ENCODE data around the gene SSR2.

The SSR2 gene

GRCh38 chr1:156033011-156033410, 12.3 kb upstream of the SSR2 start:
- DNase-seq (ENCODE audit: low read depth): no peak
- H3K27me3 ChIP-seq (replicated peaks; ENCODE audit: control insufficient read depth, insufficient read depth, low read length): no peaks in the 10 kb centered on the region
- no peaks in the 10 kb centered on the region for H3K9me3 ChIP-seq (ENCODE audit: control insufficient read depth, low read length)
- H3K9ac ChIP-seq (ENCODE audit: low read length): no peak overlapping the region
- H3K36me3 ChIP-seq (ENCODE audit: control insufficient read depth, insufficient read depth, low read length, severe bottlenecking): peaks cover 6% of the 10 kb centered on the region
- H3K4me1 ChIP-seq (ENCODE audit: control insufficient read depth, insufficient read depth, low read length): no peaks in the 10 kb centered on the region
- H3K4me3 ChIP-seq (ENCODE audit: low read length): no peak overlapping the region

DNA sequence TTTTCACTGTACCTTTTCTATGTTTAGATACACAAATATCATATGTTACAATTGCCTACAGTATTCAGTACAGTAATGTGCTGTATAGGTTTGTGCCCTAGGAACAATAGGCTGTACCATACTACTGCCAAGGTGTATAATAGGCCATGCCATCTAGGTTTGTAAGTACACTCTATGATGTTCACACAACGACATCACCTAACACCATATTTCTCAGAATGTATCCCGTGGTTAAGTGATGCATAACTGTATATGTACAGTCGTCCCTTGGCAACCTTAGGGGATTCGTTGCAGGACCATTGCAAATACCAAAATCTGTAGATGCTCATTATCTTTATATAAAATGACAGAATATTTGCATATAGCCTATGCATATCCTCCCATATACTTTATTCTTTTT, 5.8 kb upstream of the SSR2 start:
- DNase-seq (ENCODE audit: low read depth): no peak
- H3K9ac ChIP-seq (ENCODE audit: low read length): no peak overlapping the region
- H3K27me3 ChIP-seq (replicated peaks; ENCODE audit: control insufficient read depth, insufficient read depth, low read length): no peaks in the 10 kb centered on the region
- H3K36me3 ChIP-seq (ENCODE audit: control insufficient read depth, insufficient read depth, low read length, severe bottlenecking): no peaks in the 10 kb centered on the region
- H3K9me3 ChIP-seq (ENCODE audit: control insufficient read depth, low read length): no peaks in the 10 kb centered on the region
- H3K4me3 ChIP-seq (ENCODE audit: low read length): no peak overlapping the region
- H3K4me1 ChIP-seq (ENCODE audit: control insufficient read depth, insufficient read depth, low read length): no peaks in the 10 kb centered on the region

GRCh38 chr1:156025876-156026275, 5.1 kb upstream of the SSR2 start:
- Histone ChIP-seq H3K9me3 (ENCODE audit: control insufficient read depth, low read length) (no peaks in the 10 kb centered on the region), H3K36me3 (ENCODE audit: control insufficient read depth, insufficient read depth, low read length, severe bottlenecking) (no peaks in the 10 kb centered on the region), H3K27me3 (replicated peaks; ENCODE audit: control insufficient read depth, insufficient read depth, low read length) (no peaks in the 10 kb centered on the region), H3K4me3 (ENCODE audit: low read length) (no peak overlapping the region), H3K4me1 (ENCODE audit: control insufficient read depth, insufficient read depth, low read length) (no peaks in the 10 kb centered on the region), H3K9ac (ENCODE audit: low read length) (no peak overlapping the region)
- peak; percentile 61 for DNase-seq (ENCODE audit: low read depth)

GRCh38 chr1:156024801-156025200, 4.0 kb upstream of the SSR2 start:
- H3K36me3 ChIP-seq (ENCODE audit: control insufficient read depth, insufficient read depth, low read length, severe bottlenecking): no peaks in the 10 kb centered on the region
- H3K4me1 ChIP-seq (ENCODE audit: control insufficient read depth, insufficient read depth, low read length): peaks cover 2% of the 10 kb centered on the region
- no peaks in the 10 kb centered on the region for H3K27me3 ChIP-seq (replicated peaks; ENCODE audit: control insufficient read depth, insufficient read depth, low read length)
- H3K4me3 ChIP-seq (ENCODE audit: low read length): no peak overlapping the region
- H3K9ac ChIP-seq (ENCODE audit: low read length): no peak overlapping the region
- H3K9me3 ChIP-seq (ENCODE audit: control insufficient read depth, low read length): no peaks in the 10 kb centered on the region
- no peak for DNase-seq (ENCODE audit: low read depth)

- no peak overlapping the region for H3K4me3 ChIP-seq (ENCODE audit: low read length)
- H3K4me1 ChIP-seq (ENCODE audit: control insufficient read depth, insufficient read depth, low read length): peaks cover 11% of the 10 kb centered on the region
- H3K9me3 ChIP-seq (ENCODE audit: control insufficient read depth, low read length): no peaks in the 10 kb centered on the region
- no peak for DNase-seq (ENCODE audit: low read depth)
- no peak overlapping the region for H3K9ac ChIP-seq (ENCODE audit: low read length)
- no peaks in the 10 kb centered on the region for H3K27me3 ChIP-seq (replicated peaks; ENCODE audit: control insufficient read depth, insufficient read depth, low read length)
- H3K36me3 ChIP-seq (ENCODE audit: control insufficient read depth, insufficient read depth, low read length, severe bottlenecking): peaks cover 15% of the 10 kb centered on the region
Observed at GRCh38 chr1:156021954-156022353, 1.2 kb upstream of the SSR2 start.

DNA sequence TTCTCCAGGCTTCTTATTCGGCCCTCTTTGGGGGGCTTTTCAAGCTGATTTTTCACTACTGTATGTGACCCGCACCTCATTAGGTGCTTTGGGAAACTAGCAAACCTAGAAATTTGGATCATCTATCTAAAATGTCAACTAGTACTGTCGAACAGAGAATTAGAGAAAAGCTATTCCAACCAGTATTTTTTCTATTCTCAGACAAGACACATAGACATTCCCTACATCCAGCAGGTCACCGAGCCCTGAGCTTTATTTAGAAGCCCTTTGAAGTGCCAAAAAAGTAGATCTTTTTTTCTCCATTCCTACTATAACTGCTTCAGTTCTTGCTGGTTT, 310 bp upstream of the SSR2 start:
- Histone ChIP-seq H3K4me3 (ENCODE audit: low read length) (peak overlapping the region; percentile 89), H3K36me3 (ENCODE audit: control insufficient read depth, insufficient read depth, low read length, severe bottlenecking) (peaks cover 22% of the 10 kb centered on the region)

GRCh38 chr1:156019946-156020292, 832 bp downstream of the SSR2 start:
- Histone ChIP-seq H3K9me3 (ENCODE audit: control insufficient read depth, low read length) (no peaks in the 10 kb centered on the region), H3K27me3 (replicated peaks; ENCODE audit: control insufficient read depth, insufficient read depth, low read length) (no peaks in the 10 kb centered on the region), H3K9ac (ENCODE audit: low read length) (peak overlapping the region; percentile 84), H3K36me3 (ENCODE audit: control insufficient read depth, insufficient read depth, low read length, severe bottlenecking) (peaks cover 27% of the 10 kb centered on the region), H3K4me1 (ENCODE audit: control insufficient read depth, insufficient read depth, low read length) (peaks cover 11% of the 10 kb centered on the region), H3K4me3 (ENCODE audit: low read length) (peak overlapping the region; percentile 89)
- no peak for DNase-seq (ENCODE audit: low read depth)

More for the DNA sequence above, 310 bp upstream of the SSR2 start:
- Histone ChIP-seq H3K4me1 (ENCODE audit: control insufficient read depth, insufficient read depth, low read length) (peaks cover 11% of the 10 kb centered on the region), H3K9me3 (ENCODE audit: control insufficient read depth, low read length) (no peaks in the 10 kb centered on the region), H3K27me3 (replicated peaks; ENCODE audit: control insufficient read depth, insufficient read depth, low read length) (no peaks in the 10 kb centered on the region), H3K9ac (ENCODE audit: low read length) (peak overlapping the region; percentile 84)
- no peak for DNase-seq (ENCODE audit: low read depth)

DNA sequence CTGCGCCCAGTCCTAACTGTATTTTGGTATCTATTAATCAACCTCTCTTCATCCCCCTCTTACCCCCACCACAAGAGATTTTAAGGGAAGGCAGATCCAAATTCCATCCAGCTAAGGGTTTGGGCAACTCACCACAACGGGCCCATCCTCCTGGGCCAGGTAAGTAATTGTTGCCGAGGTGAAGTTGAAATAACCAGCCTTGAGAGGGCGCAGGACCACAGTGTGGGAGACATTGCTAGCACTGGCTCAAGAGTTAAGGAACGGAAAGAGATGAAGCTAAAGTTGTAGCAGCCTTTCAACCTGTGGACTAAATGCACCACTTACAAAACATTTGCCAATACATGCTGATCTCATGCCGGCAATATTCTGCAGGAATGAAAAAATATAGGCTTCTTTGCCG, 5.9 kb downstream of the SSR2 start:
- H3K9me3 ChIP-seq (ENCODE audit: control insufficient read depth, low read length): no peaks in the 10 kb centered on the region
- H3K4me3 ChIP-seq (ENCODE audit: low read length): no peak overlapping the region
- no peak for DNase-seq (ENCODE audit: low read depth)
- peaks cover 78% of the 10 kb centered on the region for H3K36me3 ChIP-seq (ENCODE audit: control insufficient read depth, insufficient read depth, low read length, severe bottlenecking)
- H3K9ac ChIP-seq (ENCODE audit: low read length): no peak overlapping the region
- no peaks in the 10 kb centered on the region for H3K27me3 ChIP-seq (replicated peaks; ENCODE audit: control insufficient read depth, insufficient read depth, low read length)
- peaks cover 10% of the 10 kb centered on the region for H3K4me1 ChIP-seq (ENCODE audit: control insufficient read depth, insufficient read depth, low read length)

DNA sequence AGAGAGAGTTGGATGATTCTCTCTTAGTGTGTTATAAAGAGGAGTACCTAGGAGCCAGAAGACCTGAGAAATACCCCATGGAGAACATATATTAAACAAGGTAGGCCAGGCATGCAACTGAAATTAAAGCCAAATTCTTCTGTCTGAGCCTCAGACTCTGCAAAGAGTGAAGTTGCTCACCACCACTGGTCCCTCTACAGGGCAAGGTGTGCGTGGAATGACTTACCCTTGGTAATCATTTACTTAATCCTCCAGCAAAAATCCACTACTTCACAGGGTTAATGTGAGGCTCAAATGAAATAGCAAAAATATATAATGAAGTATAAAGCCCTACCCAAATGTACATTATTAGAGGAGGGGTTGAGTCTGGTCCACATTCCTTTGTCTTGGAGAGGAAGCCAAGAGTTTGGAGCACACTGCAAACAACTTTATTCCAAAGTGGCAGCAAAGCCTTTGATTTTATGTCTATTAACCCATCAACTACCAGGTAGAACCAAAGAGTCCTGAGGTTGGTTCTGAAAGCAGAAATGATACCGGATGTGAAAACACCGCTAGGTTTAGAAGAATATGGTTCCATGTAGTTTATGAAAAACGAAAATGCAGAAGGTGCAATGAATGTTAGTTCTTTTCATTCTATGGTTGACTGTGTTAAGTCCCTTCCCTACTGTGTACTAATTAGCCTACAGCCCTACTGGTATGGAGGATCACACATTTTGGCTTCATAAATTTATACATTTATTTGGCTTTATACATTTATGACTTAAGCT, 8.5 kb downstream of the SSR2 start:
- H3K27me3 ChIP-seq (replicated peaks; ENCODE audit: control insufficient read depth, insufficient read depth, low read length): no peaks in the 10 kb centered on the region
- no peaks in the 10 kb centered on the region for H3K4me1 ChIP-seq (ENCODE audit: control insufficient read depth, insufficient read depth, low read length)
- H3K36me3 ChIP-seq (ENCODE audit: control insufficient read depth, insufficient read depth, low read length, severe bottlenecking): peaks cover 80% of the 10 kb centered on the region
- no peak for DNase-seq (ENCODE audit: low read depth)
- H3K9me3 ChIP-seq (ENCODE audit: control insufficient read depth, low read length): no peaks in the 10 kb centered on the region
- no peak overlapping the region for H3K9ac ChIP-seq (ENCODE audit: low read length)
- no peak overlapping the region for H3K4me3 ChIP-seq (ENCODE audit: low read length)

DNA sequence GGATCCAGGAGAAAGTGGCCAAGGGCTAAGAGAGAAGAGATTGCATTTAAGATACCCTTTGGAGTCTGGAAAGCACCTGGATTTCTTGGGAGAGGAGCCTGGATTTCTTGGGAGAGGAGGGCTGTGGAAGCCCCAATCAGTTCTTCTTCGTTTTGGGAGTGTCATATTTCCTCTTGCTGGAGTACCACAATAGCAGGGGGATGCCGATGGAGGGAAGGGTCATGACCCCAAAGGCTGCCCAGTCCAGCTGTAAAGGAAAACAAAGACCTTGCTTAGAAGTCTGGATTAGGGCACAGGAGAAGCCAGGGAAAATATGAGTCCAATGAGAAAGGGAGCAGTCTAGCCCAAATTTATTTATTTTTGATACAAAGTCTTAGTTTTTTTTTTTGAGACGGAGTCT, 11.3 kb downstream of the SSR2 start:
- Histone ChIP-seq H3K4me3 (ENCODE audit: low read length) (no peak overlapping the region), H3K27me3 (replicated peaks; ENCODE audit: control insufficient read depth, insufficient read depth, low read length) (no peaks in the 10 kb centered on the region), H3K9ac (ENCODE audit: low read length) (no peak overlapping the region), H3K4me1 (ENCODE audit: control insufficient read depth, insufficient read depth, low read length) (peaks cover 4% of the 10 kb centered on the region), H3K9me3 (ENCODE audit: control insufficient read depth, low read length) (no peaks in the 10 kb centered on the region), H3K36me3 (ENCODE audit: control insufficient read depth, insufficient read depth, low read length, severe bottlenecking) (peaks cover 64% of the 10 kb centered on the region)
- no peak for DNase-seq (ENCODE audit: low read depth)

DNA sequence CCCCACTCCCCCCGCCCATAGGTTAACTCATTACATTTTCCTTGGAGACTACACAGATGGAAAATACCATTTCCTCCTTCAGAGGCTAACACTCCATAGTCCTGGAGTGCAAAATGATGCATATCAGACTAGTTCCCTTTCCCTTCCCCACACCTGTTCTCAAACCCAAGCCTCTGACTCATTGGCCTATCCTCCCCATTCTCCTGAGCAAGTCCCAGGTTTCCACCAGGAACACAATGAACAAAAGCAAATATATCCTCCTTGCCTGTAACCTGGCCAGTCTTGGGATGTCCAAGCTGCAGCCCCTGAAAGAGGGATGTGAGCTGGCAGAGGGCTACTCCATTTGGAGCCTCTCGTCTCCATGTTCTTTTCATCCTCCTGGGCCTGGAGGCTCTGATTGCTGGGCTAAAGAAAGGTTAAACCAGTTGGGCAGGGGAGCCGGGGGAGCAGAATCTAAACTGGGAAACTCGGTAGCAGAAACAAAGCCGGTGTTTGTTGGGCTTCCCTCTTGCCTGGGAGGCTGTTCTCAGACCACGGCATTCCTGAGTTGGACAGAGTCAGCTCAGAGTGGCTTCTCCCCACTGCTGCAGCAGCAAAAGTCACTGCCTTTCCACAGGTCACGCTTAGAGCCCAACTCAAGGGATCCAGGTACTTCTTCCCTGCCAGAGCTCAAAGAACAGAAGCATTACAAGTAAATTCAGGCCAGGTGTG, 13.9 kb downstream of the SSR2 start:
- H3K27me3 ChIP-seq (replicated peaks; ENCODE audit: control insufficient read depth, insufficient read depth, low read length): no peaks in the 10 kb centered on the region
- no peak overlapping the region for H3K4me3 ChIP-seq (ENCODE audit: low read length)
- peaks cover 9% of the 10 kb centered on the region for H3K4me1 ChIP-seq (ENCODE audit: control insufficient read depth, insufficient read depth, low read length)
- no peaks in the 10 kb centered on the region for H3K9me3 ChIP-seq (ENCODE audit: control insufficient read depth, low read length)
- no peak overlapping the region for H3K9ac ChIP-seq (ENCODE audit: low read length)
- no peak for DNase-seq (ENCODE audit: low read depth)
- peaks cover 38% of the 10 kb centered on the region for H3K36me3 ChIP-seq (ENCODE audit: control insufficient read depth, insufficient read depth, low read length, severe bottlenecking)
